ENCODE data around the gene APOL2.
"Not testable (repeated sequence)": the region's sequence is repeated elsewhere in the genome, so short reads cannot be mapped to it uniquely, and the experiment has no call there.

APOL2 gene

GRCh38 chr22:36202906-36203305, 36.4 kb downstream of the APOL2 start:
- H3K27ac ChIP-seq (ENCODE audit: insufficient read depth in 1 of 2, low read depth in 1 of 2, low read length in 2 of 2, poor library complexity in 1 of 2, severe bottlenecking in 2 of 2); H3K27me3 ChIP-seq (replicated peaks in 2 of 5; ENCODE audit: control insufficient read depth in 4 of 5, insufficient read depth in 5 of 5, low read length in 4 of 5); H3K36me3 ChIP-seq (ENCODE audit: control insufficient read depth in 4 of 4, insufficient read depth in 4 of 4, low read length in 3 of 4); H3K4me3 ChIP-seq (ENCODE audit: control insufficient read depth in 1 of 7, extremely low read depth in 1 of 7, insufficient read depth in 4 of 7, low read depth in 2 of 7, low read length in 6 of 7); POLR2A ChIA-PET; H3K9me3 ChIP-seq (ENCODE audit: control extremely low read depth in 1 of 5, control insufficient read depth in 4 of 5, insufficient read depth in 2 of 5, low read depth in 1 of 5, low read length in 4 of 5): not testable (repeated sequence)
- peaks cover 0 to 66% (median 27%) of the 10 kb centered on the region in 4 experiments for H3K4me1 ChIP-seq (ENCODE audit: control extremely low read depth in 1 of 4, control insufficient read depth in 4 of 4, insufficient read depth in 4 of 4, low read length in 3 of 4)
- CTCF ChIA-PET, result interaction anchor here (0.8 to 4.2 kb wide), 6 partner anchors 11 to 83 kb away, joined by 3 to 23 read pairs (median 8); partner anchors contain the start of gene APOL2
- peak; percentile 41 to 71 (median 69) for DNase-seq
- 80% methylated on average over 6 of the region's 8 CpGs for WGBS (ENCODE audit: insufficient coverage)

GRCh38 chr22:36201630-36202319, 37.6 kb downstream of the APOL2 start, which contains the start of gene APOL4:
APOL4 (minus strand) TSS chr22:36201809; CDS start chr22:36201734, 75 bp downstream.
- CTCF ChIA-PET, result interaction anchor here (1.1 to 4.2 kb wide), 5 partner anchors 9 to 84 kb away, joined by 3 to 23 read pairs (median 10); no protein-coding TSS in a partner anchor
- DNase-seq, result peak in 2 of 3 donors; percentile 33 to 53
- 14% methylated on average over 11 of the region's 13 CpGs for WGBS (ENCODE audit: insufficient coverage)
- Histone ChIP-seq H3K4me3 (ENCODE audit: control insufficient read depth in 1 of 7, extremely low read depth in 1 of 7, insufficient read depth in 4 of 7, low read depth in 2 of 7, low read length in 6 of 7) (peak within 1 kb of the TSS in 3 of 7 experiments; percentile 55 to 63 (median 58)), H3K36me3 (ENCODE audit: control insufficient read depth in 4 of 4, insufficient read depth in 4 of 4, low read length in 3 of 4) (no peaks in the 10 kb centered on the region), H3K27me3 (replicated peaks in 2 of 5; ENCODE audit: control insufficient read depth in 4 of 5, insufficient read depth in 5 of 5, low read length in 4 of 5) (no peaks in the 10 kb centered on the region), H3K9me3 (ENCODE audit: control extremely low read depth in 1 of 5, control insufficient read depth in 4 of 5, insufficient read depth in 2 of 5, low read depth in 1 of 5, low read length in 4 of 5) (no peaks in the 10 kb centered on the region), H3K27ac (ENCODE audit: insufficient read depth in 1 of 2, low read depth in 1 of 2, low read length in 2 of 2, poor library complexity in 1 of 2, severe bottlenecking in 2 of 2) (peak within 1 kb of the TSS in 1 of 2 experiments; percentile 37), H3K4me1 (ENCODE audit: control extremely low read depth in 1 of 4, control insufficient read depth in 4 of 4, insufficient read depth in 4 of 4, low read length in 3 of 4) (peaks cover 4 to 70% (median 38%) of the 10 kb centered on the region in 4 experiments)
- POLR2A ChIA-PET, result no interaction called here

GRCh38 chr22:36201025-36201424, 38.3 kb downstream of the APOL2 start:
- WGBS (ENCODE audit: insufficient coverage), result no CpG with 5 or more reads among the region's 5 CpGs
- Histone ChIP-seq H3K4me1 (ENCODE audit: control extremely low read depth in 1 of 4, control insufficient read depth in 4 of 4, insufficient read depth in 4 of 4, low read length in 3 of 4) (peaks cover 4 to 69% (median 39%) of the 10 kb centered on the region in 4 experiments), H3K4me3 (ENCODE audit: control insufficient read depth in 1 of 7, extremely low read depth in 1 of 7, insufficient read depth in 4 of 7, low read depth in 2 of 7, low read length in 6 of 7) (peak overlapping the region in 2 of 7 experiments; percentile 55 to 58), H3K27ac (ENCODE audit: insufficient read depth in 1 of 2, low read depth in 1 of 2, low read length in 2 of 2, poor library complexity in 1 of 2, severe bottlenecking in 2 of 2) (peak overlapping the region in 1 of 2 experiments; percentile 37)
- H3K27me3 ChIP-seq (replicated peaks in 2 of 5; ENCODE audit: control insufficient read depth in 4 of 5, insufficient read depth in 5 of 5, low read length in 4 of 5); H3K9me3 ChIP-seq (ENCODE audit: control extremely low read depth in 1 of 5, control insufficient read depth in 4 of 5, insufficient read depth in 2 of 5, low read depth in 1 of 5, low read length in 4 of 5); H3K36me3 ChIP-seq (ENCODE audit: control insufficient read depth in 4 of 4, insufficient read depth in 4 of 4, low read length in 3 of 4); POLR2A ChIA-PET; DNase-seq: not testable (repeated sequence)
- CTCF ChIA-PET, result interaction anchor here (0.7 kb wide), 1 partner anchor 17 kb away, joined by 3 read pairs; no protein-coding TSS in a partner anchor

- no peaks in the 10 kb centered on the region for H3K36me3 ChIP-seq (ENCODE audit: control insufficient read depth in 4 of 4, insufficient read depth in 4 of 4, low read length in 3 of 4)
- H3K27ac ChIP-seq (ENCODE audit: insufficient read depth in 1 of 2, low read depth in 1 of 2, low read length in 2 of 2, poor library complexity in 1 of 2, severe bottlenecking in 2 of 2), result no peak overlapping the region
- H3K4me3 ChIP-seq (ENCODE audit: control insufficient read depth in 1 of 7, extremely low read depth in 1 of 7, insufficient read depth in 4 of 7, low read depth in 2 of 7, low read length in 6 of 7), result peak overlapping the region in 1 of 7 experiments; percentile 1
- ChIA-PET CTCF (interaction anchor here (0.8 to 5.2 kb wide), 6 partner anchors 11 to 86 kb away, joined by 3 to 26 read pairs (median 4); no protein-coding TSS in a partner anchor), POLR2A (no interaction called here)
- no peaks in the 10 kb centered on the region for H3K27me3 ChIP-seq (replicated peaks in 2 of 5; ENCODE audit: control insufficient read depth in 4 of 5, insufficient read depth in 5 of 5, low read length in 4 of 5)
- no peaks in the 10 kb centered on the region for H3K9me3 ChIP-seq (ENCODE audit: control extremely low read depth in 1 of 5, control insufficient read depth in 4 of 5, insufficient read depth in 2 of 5, low read depth in 1 of 5, low read length in 4 of 5)
- no peak for DNase-seq
- peaks cover 4 to 69% (median 38%) of the 10 kb centered on the region in 4 experiments for H3K4me1 ChIP-seq (ENCODE audit: control extremely low read depth in 1 of 4, control insufficient read depth in 4 of 4, insufficient read depth in 4 of 4, low read length in 3 of 4)
- WGBS (ENCODE audit: insufficient coverage), result 82% methylated on average over 4 of the region's 5 CpGs
Measured at GRCh38 chr22:36199001-36199551, 40.3 kb downstream of the APOL2 start.

GRCh38 chr22:36198536-36198935, 40.8 kb downstream of the APOL2 start:
- CTCF ChIA-PET, result interaction anchor here (1.5 to 5.2 kb wide), 4 partner anchors 8 to 87 kb away, joined by 4 to 26 read pairs (median 14); no protein-coding TSS in a partner anchor
- no peaks in the 10 kb centered on the region for H3K9me3 ChIP-seq (ENCODE audit: control extremely low read depth in 1 of 5, control insufficient read depth in 4 of 5, insufficient read depth in 2 of 5, low read depth in 1 of 5, low read length in 4 of 5)
- H3K27ac ChIP-seq (ENCODE audit: insufficient read depth in 1 of 2, low read depth in 1 of 2, low read length in 2 of 2, poor library complexity in 1 of 2, severe bottlenecking in 2 of 2), result no peak overlapping the region
- WGBS (ENCODE audit: insufficient coverage), result 100% methylated on average over 3 of the region's 3 CpGs
- peak overlapping the region in 1 of 7 experiments; percentile 1 for H3K4me3 ChIP-seq (ENCODE audit: control insufficient read depth in 1 of 7, extremely low read depth in 1 of 7, insufficient read depth in 4 of 7, low read depth in 2 of 7, low read length in 6 of 7)
- POLR2A ChIA-PET, result no interaction called here
- no peak for DNase-seq
- H3K4me1 ChIP-seq (ENCODE audit: control extremely low read depth in 1 of 4, control insufficient read depth in 4 of 4, insufficient read depth in 4 of 4, low read length in 3 of 4), result peaks cover 4 to 64% (median 36%) of the 10 kb centered on the region in 4 experiments
- H3K36me3 ChIP-seq (ENCODE audit: control insufficient read depth in 4 of 4, insufficient read depth in 4 of 4, low read length in 3 of 4), result no peaks in the 10 kb centered on the region
- H3K27me3 ChIP-seq (replicated peaks in 2 of 5; ENCODE audit: control insufficient read depth in 4 of 5, insufficient read depth in 5 of 5, low read length in 4 of 5), result no peaks in the 10 kb centered on the region

- no peaks in the 10 kb centered on the region for H3K27me3 ChIP-seq (replicated peaks in 2 of 5; ENCODE audit: control insufficient read depth in 4 of 5, insufficient read depth in 5 of 5, low read length in 4 of 5)
- ChIA-PET CTCF (interaction anchor here (1.2 to 5.2 kb wide), 10 partner anchors 9 to 87 kb away, joined by 3 to 26 read pairs (median 7); partner anchors contain the start of gene APOL3), POLR2A (no interaction called here)
- peak overlapping the region in 3 of 7 experiments; percentile 10 to 21 (median 20) for H3K4me3 ChIP-seq (ENCODE audit: control insufficient read depth in 1 of 7, extremely low read depth in 1 of 7, insufficient read depth in 4 of 7, low read depth in 2 of 7, low read length in 6 of 7)
- H3K4me1 ChIP-seq (ENCODE audit: control extremely low read depth in 1 of 4, control insufficient read depth in 4 of 4, insufficient read depth in 4 of 4, low read length in 3 of 4), result peaks cover 4 to 59% (median 32%) of the 10 kb centered on the region in 4 experiments
- H3K36me3 ChIP-seq (ENCODE audit: control insufficient read depth in 4 of 4, insufficient read depth in 4 of 4, low read length in 3 of 4), result peaks cover 0 to 6% (median 0%) of the 10 kb centered on the region in 4 experiments
- H3K9me3 ChIP-seq (ENCODE audit: control extremely low read depth in 1 of 5, control insufficient read depth in 4 of 5, insufficient read depth in 2 of 5, low read depth in 1 of 5, low read length in 4 of 5), result no peaks in the 10 kb centered on the region
- H3K27ac ChIP-seq (ENCODE audit: insufficient read depth in 1 of 2, low read depth in 1 of 2, low read length in 2 of 2, poor library complexity in 1 of 2, severe bottlenecking in 2 of 2), result no peak overlapping the region
- DNase-seq, result peak in 1 of 3 donors; percentile 33
- WGBS (ENCODE audit: insufficient coverage), result 56% methylated on average over 7 of the region's 8 CpGs
Measured at GRCh38 chr22:36197514-36198146, 41.7 kb downstream of the APOL2 start.

Data from common myeloid progenitor, CD34-positive (primary cell).